ENCODE measurements around the gene TIAM1.
"Not testable (repeated sequence)": the region's sequence is repeated elsewhere in the genome, so short reads cannot be mapped to it uniquely, and the experiment has no call there.

TIAM1 gene

DNA sequence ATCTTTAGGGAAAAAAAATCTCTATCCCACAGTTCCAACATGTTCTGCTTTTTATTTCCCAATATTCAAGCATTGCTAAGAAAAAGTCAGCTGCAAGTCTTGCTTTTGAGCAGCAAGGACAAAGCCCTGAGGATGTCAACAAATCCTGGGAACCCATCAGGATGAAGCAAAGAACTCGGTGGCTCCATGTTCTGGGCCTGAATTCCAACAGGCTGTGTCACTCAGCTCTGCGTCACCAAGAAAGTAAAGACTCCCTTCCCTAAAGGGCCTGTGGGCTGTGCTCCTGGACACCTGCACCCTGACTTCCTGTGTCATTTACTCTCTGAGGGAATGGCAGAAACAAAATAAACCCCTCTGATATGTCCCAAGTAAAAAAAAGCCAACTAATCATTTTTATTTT is 95.5 kb downstream of the TIAM1 start:
- DNase-seq = no peak

DNA sequence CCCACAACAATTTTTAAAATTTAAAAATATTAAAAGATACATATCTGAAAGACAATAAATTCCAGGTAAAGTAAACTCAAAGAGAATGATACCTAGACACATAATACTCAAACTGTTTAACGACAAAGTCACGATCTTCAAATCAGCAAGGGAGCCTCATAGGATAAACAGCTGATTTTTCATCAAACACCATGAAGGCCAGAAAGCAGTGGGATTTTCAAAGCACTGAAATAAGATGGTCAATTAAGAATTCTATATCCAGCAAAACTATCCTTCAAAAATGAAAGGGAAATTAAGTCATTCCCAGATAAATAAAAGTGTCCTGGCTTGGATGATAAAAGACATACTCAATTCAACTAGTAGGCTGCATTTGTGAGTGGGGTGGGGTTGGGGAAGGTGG is 100.5 kb downstream of the TIAM1 start:
- DNase-seq = no peak

DNA sequence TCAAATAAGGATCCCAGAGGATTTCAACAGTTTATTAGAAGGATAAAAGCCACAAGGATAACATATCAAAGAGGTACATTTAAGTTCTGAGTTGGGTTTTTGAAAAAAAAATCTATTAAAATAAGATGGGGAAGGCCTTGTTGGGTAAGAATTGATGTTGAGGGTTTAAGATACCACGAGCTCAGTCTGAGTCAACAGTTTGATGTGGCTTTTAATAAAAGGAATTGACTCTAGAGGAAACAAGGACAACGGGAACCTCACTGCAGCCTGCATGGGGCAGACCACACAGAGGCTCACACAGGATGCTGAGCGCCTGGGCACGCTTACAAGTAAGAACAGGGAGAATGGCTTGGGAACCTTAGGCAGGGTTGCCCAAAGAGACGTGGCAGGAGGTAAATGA is 107.5 kb downstream of the TIAM1 start:
- DNase-seq = no peak

DNA sequence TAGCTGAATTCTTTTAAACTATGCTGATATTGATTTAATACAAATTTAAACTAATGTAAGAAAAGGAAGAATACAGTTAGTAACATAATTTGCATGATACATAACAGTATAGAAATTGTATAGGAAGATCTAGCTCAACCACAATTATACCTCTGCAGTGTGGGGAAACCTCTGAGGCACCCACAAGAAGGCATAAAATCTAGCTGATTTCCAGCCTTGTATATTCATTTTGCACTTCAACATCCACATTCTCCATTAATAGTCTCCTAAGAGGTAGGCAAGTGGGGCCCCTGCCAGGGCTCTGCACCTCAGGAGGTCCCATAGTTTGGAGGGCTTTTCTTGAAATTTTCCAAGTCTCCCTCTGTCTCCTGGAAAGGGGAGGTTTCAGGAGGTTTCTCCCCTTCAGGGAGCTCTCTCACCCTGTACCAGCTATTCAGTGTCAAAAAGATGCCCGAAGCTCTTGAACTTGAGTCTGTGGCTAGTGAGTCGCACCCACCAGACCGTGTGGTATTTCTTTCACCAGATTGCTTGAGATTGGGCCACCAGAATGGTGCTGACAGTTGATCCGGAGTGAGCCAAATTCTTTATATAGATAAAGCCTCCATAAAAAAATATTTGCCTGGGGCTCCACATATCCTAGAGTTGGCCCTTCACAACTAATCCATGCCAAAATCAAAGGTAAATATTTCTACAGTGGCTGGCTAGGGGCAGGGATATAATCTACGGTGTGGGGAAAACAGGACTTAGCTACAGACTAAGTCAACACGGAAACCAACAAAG is 108.2 kb downstream of the TIAM1 start:
- DNase-seq = no peak

DNA sequence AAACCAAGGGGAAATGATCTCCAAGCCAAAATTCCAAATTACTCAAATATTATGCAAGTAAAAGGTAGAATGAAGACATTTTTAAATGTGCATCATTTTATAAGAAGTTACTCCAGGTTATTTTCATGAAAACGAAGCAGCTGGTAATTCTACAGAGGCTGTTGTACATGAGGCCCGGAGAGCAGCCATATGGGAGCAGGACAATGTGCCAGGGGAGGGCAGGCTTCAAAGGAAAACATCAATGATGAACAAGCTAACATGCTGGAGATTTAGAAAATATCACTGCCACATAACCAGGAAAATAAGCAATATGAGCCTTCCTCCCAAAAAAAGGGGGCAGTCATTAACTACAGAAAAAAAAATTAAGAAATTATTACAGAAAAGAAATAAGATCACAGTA is 109.1 kb downstream of the TIAM1 start:
- DNase-seq = no peak

DNA sequence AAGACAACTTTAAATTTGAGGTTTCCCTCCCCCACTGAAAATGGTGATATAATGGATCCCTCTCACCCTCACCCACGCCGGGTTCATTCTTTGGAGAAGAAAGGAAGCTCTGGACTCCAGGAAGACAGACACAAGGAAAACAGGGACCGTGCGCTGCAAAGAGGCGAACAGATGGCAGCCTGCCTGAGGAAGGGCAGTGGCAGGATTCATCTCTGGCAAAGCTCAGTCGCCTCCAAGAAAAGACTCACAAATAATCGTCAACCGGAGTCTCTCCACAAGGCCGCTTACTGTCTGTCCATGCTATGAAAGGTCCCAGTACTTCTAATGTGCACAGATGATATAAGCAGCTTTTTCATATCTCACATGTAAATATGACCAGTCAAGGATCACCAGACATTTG is 110.3 kb downstream of the TIAM1 start:
- no peak for DNase-seq

DNA sequence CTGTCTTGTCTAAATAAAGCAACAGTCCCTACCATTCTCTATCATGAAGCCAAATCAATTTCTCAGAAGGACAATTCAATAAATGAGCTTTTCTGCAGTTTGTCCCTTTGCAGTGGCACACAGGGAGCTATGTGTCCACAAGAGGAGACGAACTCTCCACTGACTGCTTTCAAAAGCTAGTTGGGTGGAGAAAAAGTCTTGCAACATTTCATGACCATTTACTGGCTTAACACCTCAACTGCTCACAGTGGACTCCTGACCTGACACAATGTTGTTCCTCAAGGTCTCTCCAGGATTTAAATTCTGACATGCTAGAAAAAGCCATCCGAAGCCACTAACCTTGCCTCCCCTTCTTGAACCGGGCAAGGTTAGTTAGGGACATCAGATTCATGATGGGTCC is 111.7 kb downstream of the TIAM1 start:
- DNase-seq = no peak

DNA sequence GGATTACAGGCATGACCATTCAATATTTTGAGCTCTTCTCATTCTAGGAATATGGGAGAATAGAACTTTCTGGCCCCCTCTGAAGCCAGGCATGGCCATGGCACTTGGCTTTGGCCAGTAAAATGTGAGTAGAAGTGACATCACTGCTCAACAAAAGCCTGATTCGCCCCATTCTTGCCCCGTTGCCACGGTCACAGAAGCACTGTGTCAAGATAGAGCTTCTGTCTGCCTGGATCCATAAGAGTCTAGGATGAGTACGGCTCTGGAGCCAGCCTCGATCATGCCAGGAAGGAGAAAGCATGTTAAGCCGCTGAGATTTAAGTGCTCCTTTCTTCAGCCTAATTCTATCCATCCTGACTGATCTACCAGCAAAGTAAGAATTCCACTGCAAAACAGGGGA is 113.1 kb downstream of the TIAM1 start:
- DNase-seq = no peak

DNA sequence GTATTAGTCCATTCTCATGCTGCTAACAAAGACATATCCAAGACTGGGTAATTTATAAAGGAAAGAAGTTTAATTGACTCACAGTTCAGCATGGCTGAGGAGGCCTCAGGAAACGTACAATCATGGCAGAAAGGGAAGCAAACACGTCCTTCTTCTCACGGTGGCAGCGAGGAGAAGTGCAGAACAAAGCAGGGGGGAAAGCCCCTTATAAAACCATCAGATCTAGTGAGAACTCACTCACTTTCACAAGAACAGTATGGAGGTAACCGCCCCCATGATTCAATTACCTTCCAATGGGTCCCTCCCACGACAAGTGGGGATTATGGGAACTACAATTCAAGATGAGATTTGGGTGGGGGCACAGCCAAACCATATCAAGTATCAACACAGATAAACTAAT is 115.3 kb downstream of the TIAM1 start:
- not testable (repeated sequence) for DNase-seq

DNA sequence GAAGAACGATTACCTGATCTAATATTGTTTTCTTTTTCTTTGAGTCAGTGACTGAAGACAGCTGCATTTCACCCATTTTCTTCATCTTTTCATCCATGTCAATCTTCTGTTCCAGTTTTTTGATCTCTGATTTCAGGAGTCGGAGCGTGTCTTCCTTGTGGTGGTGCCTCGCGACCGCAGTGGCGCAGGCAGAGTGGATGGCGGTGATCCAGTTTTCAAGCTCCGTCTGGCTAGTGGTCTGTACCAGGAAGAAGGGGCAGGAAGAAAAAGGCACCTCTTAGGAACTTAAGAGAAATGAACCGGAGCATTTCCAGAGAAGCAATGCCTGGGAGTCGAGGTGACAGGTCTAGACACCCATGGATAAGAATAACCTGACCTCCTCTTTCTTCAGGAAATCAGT is 118.3 kb downstream of the TIAM1 start:
- DNase-seq = no peak

DNA sequence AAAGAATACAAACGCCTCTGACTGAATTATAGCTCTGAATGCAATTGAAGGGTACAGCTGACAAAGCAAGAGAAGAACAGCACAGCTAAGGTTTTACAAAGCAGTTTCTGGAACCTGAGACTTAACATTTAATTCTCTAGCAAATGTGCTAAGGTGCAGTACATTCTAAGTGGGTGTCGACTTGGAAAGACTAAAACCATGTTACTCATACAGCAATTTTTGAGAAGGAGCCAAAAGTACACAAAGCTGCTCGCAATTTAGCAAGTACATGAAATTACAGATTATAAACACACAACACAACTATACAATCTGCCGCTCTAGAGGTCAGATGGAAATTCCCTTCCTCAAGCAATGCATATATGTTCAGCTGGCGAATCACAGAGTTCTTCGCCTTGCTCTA is 121.9 kb downstream of the TIAM1 start:
- no peak for DNase-seq

DNA sequence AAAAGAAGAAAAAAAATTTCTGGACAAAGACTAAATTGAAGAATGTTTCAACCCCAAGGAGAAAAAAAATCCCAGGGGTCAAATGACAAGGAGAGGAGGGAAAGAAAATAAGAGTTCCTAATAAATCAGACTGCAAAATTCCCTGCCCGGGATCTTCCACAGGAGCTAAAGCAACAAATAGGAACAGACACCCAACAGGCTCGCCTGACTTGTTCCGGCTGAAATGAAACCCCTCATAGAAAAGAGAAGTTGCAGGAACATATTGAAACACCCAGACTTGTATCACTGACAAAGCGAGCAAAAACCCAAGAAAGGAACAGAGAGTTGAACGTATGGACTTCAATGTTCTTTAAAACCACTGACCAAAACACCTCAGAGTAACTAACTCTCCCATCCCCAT is 123.0 kb downstream of the TIAM1 start:
- DNase-seq = no peak

DNA sequence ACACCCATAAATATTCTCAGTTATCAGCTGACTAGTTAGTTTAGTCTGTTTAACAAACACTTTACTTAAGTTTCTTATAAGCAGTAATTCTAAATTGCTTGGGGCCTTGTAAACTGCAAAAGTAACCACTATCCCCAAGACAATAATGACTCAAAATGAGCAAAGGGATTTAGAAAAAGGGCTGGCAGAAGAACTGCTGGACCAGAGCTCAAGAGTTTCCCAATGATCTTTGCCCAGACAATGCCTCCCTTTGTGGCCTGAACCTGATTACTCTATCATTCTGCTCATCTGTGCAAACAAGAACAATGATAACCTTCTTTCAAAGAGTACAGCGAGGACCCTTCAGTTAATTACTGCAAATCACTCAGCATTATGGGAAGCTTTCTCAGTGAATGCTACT is 123.5 kb downstream of the TIAM1 start:
- no peak for DNase-seq

DNA sequence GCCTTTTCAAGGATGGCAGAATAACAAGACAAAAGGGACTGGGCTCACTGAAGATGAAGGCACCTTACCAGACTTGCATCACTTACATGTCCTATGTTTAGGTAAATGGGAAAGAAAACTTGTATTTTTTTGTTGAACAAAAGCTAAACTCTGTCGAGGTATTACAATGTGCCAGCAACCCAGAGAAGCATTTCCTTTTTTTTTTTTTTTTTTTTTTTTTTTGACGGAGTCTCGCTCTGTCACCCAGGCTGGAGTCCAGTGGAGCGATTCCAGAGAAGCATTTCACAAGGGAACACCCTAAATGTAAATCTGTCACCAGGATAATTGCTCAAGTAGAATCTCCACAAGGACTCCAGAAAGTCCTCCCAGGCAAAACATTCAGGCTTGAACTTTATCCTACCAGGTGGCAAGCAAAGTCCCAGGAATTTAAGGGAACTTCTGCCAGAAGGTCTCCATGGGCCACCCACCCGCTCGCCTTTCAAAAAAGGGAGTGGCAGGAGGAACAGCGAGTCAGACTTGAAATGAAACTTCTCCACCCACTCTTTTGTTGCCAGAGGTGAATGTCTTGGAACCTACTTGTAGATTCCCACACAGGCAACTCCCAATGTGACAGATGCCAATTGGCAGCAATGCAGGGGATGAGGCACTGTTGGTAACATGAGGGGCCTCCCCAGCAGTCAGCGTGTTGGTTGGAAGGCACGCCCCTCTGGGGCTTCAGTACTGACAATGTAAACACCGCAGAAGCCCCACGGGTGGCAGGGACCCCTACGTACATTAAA is 125.0 kb downstream of the TIAM1 start:
- DNase-seq = no peak

DNA sequence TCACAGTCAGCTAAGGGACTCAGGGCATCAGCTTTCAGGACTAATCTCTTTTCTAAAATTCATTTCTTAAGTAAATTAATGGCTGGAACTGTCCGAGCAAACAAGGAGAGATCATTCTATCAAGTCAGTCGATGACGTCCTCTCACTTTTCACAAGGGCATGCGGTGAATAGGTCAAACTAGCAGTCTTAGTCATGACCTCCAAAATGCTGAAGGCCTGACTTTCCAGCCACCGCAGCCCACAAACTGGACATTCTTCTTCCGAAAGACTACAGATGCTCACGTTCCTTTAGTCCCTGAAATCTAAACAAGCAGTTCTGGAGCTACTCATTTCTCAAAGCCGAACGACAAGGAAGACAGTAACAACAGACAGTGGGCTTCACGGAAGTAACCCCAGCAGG is 127.9 kb downstream of the TIAM1 start:
- no peak for DNase-seq

DNA sequence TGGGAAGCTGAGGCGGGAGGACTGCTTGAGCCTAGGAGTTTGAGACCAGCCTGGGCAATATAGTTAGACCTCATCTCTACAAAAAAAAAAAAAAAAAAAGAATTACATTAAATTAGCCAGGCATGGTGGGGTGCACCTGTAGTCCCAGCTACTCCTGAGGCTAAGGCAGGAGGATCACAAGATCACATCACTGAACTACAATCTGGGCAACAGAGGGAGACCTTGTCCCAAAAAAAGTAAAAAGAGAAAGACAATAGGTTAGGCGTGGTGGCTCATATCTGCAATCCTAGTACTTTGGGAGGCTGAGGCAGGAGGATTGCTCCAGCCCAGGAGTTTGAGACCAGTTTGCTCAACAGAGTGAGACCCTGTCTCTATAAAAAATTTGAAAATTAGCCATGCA is 130.3 kb downstream of the TIAM1 start:
- DNase-seq = no peak

DNA sequence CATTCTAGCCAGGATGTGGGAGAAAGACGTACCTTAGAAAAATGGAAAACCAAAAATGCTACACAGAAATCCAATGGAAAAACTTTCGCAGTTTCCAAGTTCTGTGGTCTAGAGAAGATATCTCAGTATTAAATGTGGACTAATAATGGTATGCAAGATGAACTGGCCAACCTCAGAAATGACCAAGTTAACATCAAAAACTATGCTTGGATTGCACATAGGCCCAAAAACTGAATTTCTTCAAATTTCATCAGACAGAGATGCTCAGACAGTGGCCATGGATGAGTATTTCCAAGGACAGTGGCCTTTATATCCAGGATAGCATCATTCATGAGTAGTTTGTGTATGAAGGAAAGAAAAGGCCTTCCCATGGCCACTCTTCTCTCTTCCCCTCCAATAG is 132.2 kb downstream of the TIAM1 start:
- no peak for DNase-seq

DNA sequence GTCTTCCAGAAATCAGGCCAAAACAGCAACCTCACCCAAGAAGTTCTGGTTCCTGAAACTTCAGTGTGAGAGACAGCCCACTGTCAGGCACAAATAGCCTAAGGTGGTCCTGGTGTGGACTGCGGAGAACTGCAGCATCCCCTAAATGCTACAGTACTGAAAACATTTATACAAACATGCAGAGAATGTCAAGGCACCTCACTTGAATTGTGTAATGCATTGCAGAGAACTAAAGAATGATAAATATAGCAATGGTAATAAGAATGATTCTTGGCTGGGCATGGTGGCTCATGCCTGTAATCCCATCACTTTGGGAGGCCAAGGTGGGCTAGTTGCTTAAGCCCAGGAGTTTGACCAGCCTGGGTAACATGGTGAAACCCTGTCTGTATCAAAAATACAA is 138.6 kb downstream of the TIAM1 start:
- DNase-seq = no peak

DNA sequence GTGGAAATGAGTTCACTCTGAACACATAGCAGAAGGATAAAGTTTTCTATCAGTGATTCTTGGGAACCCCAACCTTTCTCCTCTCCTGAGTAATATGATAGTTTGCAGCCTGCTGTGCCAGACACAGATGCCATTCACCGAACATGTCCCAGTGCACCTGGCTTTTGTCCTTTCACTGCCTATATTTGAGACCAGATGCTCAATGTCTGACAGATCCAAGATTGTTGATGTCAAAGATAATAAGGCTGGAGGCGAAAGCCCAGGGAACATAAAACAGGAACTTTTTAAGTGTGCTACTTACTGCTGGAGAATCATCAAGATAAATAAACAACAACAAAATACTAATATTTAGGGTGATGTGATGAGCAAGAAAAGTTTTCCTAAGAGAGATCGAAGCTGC is 139.3 kb downstream of the TIAM1 start:
- no peak for DNase-seq

DNA sequence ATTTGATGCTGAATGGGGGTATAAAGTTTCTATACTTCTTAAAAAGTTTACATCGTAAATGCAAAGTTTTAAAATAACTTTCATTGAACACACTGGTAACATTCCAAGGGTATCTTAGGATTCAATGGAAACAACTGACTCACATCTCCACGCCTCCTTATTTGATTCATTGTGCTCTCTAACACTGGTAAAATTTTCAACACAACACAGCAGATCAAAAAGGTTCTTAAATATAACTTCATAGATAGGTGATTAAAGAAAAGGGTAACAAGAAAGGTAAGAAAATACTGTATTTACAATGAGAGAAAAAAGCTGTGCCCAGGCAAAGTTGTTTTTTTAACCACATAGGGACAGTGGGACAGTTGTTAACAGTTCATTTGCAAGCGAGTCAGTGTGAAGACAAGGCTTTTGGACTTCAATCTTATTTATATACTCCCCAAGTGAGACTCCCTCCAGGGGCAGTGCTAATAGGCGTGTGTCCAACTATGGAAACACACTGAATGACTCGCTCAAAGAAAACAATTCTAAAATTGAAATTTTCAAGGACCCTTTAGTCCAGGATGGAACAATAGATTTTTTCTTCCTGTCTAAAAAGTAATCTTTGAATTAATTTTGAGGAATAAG is 140.5 kb downstream of the TIAM1 start:
- no peak for DNase-seq

DNA sequence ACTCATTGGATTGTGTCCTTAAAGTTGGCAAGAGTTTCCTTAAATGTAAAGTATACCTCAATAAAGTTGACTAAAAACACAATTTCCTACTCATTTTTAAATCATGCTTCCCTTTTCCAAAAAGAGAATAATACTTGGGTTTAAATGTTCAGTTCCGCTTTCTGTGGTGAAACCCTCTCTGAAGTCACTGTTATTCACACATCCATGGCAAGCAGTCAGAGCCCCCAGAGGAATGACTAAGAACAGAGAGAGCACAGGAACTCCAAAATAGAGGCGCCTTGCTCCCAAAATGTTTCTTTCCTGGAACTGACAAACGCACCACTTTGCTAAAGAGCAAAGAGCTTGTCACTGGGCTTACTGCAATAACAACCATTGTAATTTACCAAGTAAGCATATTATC is 142.5 kb downstream of the TIAM1 start:
- no peak for DNase-seq

DNA sequence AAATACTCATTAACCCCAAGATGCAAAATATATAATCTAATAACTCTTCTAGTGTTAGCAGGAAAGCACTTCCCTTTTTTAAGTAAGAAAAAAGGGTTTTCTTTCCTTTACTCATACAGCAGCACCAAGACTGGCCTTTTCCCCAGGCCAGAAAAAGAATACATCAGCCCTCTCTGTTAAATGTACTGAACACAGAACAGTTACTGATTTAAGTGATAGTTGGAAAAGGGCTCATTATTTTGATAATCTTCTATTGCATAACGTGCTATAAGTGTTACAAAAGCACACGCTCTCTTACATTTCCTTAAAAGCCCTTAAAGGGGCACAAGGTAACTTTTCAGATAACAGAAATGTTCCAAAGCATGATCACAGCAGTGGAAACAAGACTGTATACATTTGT is 142.9 kb downstream of the TIAM1 start:
- DNase-seq = no peak

DNA sequence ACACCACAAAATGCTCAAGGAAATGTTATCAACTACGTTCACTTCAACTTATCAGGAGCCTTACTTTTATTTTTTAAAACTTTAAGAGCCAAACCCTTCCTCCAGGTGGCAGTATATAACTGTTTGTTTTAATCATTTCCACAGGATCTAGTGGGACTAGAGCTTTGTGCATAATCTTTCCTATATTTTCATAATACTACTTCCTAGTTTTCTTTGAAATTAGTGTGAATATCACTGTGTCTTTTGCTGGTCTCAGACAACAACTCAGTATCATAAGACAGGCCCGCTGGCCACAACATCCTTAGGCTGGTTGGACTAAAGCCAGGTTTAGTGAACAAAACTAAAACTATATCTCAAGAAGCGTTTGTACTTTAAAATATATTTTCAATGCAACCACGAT is 145.5 kb downstream of the TIAM1 start:
- no peak for DNase-seq

DNA sequence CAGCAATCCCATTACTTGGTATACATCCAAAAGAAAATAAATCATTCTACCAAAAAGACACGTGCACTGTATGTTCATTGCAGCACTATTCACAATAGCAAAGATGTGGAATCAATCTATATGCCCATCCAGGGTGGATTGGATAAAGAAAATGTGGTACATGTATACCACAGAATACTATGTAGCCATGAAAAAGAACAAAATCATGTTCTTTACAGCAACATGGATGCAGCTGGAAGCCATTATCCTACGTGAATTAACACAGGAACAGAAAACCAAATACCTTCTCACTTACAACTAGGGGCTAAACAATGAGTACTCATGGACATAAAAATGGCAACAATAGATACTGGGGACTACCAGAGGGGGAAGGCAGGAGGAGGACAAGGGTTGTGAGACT is 147.3 kb downstream of the TIAM1 start:
- DNase-seq = no peak

Measured in effector CD8-positive, alpha-beta T cell (primary cell).